PC-9 (cell line): Measurements from ENCODE around the gene TRAPPC12. TPM values are rescaled to one million over a fixed set of nuclear protein-coding genes. Genes with fewer than 3 reads are reported as not detected.

ENCODE experiments used
- Bru-seq: library from RNA; stranded (reverse); fragments of 400-500 nt; gene quantifications from one replicate; lab custom pipeline; 2021; lab: Mats Ljungman, UMichigan
- BruChase-seq, 2 experiments: library from RNA; stranded (reverse); fragments of 400-500 nt; gene quantifications; one replicate each; lab custom pipeline; 2021; lab: Mats Ljungman, UMichigan
- BruUV-seq: library from RNA; stranded (reverse); fragments of 400-500 nt; replicated peaks from 2 replicates; lab custom pipeline; 2021; lab: Mats Ljungman, UMichigan
- CTCF ChIA-PET: fragments of 300-600 bp; sonication (Branson Sonifier 250); formaldehyde crosslinking; loops from one replicate; lab custom pipeline; 2022; ENCODE audit warnings: antibody characterized with exemption; lab: Charles Lee
- POLR2A ChIA-PET: fragments of 300-600 bp; sonication (Branson Sonifier 250); formaldehyde crosslinking; loops from one replicate; lab custom pipeline; 2022; ENCODE audit warnings: antibody characterized with exemption; ENCODE audit not compliant: unreplicated experiment; lab: Charles Lee
- DNase-seq, 2 experiments: peaks; one replicate each; pipeline versions ENCODE4 v3.0.0 to v3.0.0-alpha.2; 2015 to 2022; ENCODE audit warnings: mixed read lengths in 1 of 2
- H2AFZ ChIP-seq: fragments of 200-600 bp; sonication (generic); 2 replicates; pipeline ENCODE4 v1.8.1; 2017; ENCODE audit warnings: antibody characterized with exemption
- H3F3A ChIP-seq: fragments of 200-600 bp; sonication (generic); 2 replicates; pipeline ENCODE4 v1.8.1; 2017; ENCODE audit warnings: antibody characterized with exemption, mild to moderate bottlenecking, low read depth; ENCODE audit not compliant: insufficient read depth
- H3K27ac ChIP-seq: fragments of 200-600 bp; sonication (generic); 2 replicates; pipeline ENCODE4 v1.6.1; 2016; ENCODE audit warnings: mixed run types
- H3K27me3 ChIP-seq: fragments of 200-600 bp; sonication (generic); 2 replicates; pipeline ENCODE4 v1.6.1; 2016; ENCODE audit warnings: low read depth, mixed run types; ENCODE audit not compliant: insufficient read depth
- H3K36me3 ChIP-seq: fragments of 200-600 bp; sonication (generic); 2 replicates; pipeline ENCODE4 v1.6.1; 2016; ENCODE audit warnings: low read depth, mixed run types
- H3K4me1 ChIP-seq: fragments of 200-600 bp; sonication (generic); replicated peaks from 2 replicates; pipeline ENCODE4 v1.6.1; 2016; ENCODE audit warnings: mixed run types; ENCODE audit not compliant: insufficient read depth
- H3K4me2 ChIP-seq: fragments of 200-600 bp; sonication (generic); 2 replicates; pipeline ENCODE4 v1.6.1; 2017; ENCODE audit warnings: mixed run types
- H3K4me3 ChIP-seq: fragments of 200-600 bp; sonication (generic); 2 replicates; pipeline ENCODE4 v1.6.1; 2016; ENCODE audit warnings: mixed run types
- H3K79me2 ChIP-seq: fragments of 200-600 bp; sonication (generic); 2 replicates; pipeline ENCODE4 v1.6.1; 2017; ENCODE audit warnings: low read depth, mixed run types
- H3K9me2 ChIP-seq: fragments of 200-600 bp; sonication (generic); 2 replicates; pipeline ENCODE4 v1.8.1; 2017; ENCODE audit warnings: mild to moderate bottlenecking; ENCODE audit not compliant: insufficient read depth
- H3K9me3 ChIP-seq: fragments of 200-600 bp; sonication (generic); 2 replicates; pipeline ENCODE4 v1.8.1; 2016; ENCODE audit warnings: low read depth; ENCODE audit not compliant: insufficient read depth
- H4K20me1 ChIP-seq: fragments of 200-600 bp; sonication (generic); 2 replicates; pipeline ENCODE4 v1.8.1; 2017; ENCODE audit not compliant: insufficient read depth
- CTCF ChIP-seq: fragments of 200-600 bp; sonication (generic); conservative IDR thresholded peaks from 2 replicates; pipeline ENCODE4 v1.6.1; 2017; ENCODE audit warnings: mixed run types, antibody characterized with exemption, mild to moderate bottlenecking, moderate library complexity
- EZH2 ChIP-seq: fragments of 200-600 bp; sonication (generic); IDR thresholded peaks from 2 replicates; pipeline ENCODE4 v1.8.0; 2017; ENCODE audit warnings: antibody characterized with exemption, low read depth
- intact Hi-C: fragments of 100-400 bp; cut with micrococcal nuclease; formaldehyde crosslinking; loops from one replicate; pipeline ENCODE4 v1.10.0; 2022; ENCODE audit not compliant: unreplicated experiment
- long read RNA-seq: library from polyadenylated mRNA; stranded (forward); transcript quantifications from one replicate; pipeline ENCODE4 v2.0.0, GENCODE V29; 2022
- total RNA-seq: library from RNA; stranded (reverse); gene quantifications from 2 replicates; pipeline ENCODE4 v1.2.3, GENCODE V29; 2021

Gene TRAPPC12
- 69.3 and 77.6 TPM in 2 replicates for total RNA-seq
- percentile 70 among the genes with signal in this experiment for Bru-seq, nascent RNA
- BruChase-seq, experiment 1, labeled RNA remaining after a 2-hour chase: percentile 77 among the genes with signal in this experiment
- BruChase-seq, experiment 2, labeled RNA remaining after a 6-hour chase: percentile 66 among the genes with signal in this experiment
- long read RNA-seq, transcript TRAPPC12-201 (12 exons, 2,508 nt): major isoform, 12 of 43 reads
- long read RNA-seq, partial matches to known transcripts: 8 of 43 reads
- long read RNA-seq, other reads (novel, unspliced or antisense): 23 of 43 reads

- peaks cover 30% of the 10 kb centered on the region for H3K4me1 ChIP-seq
- H3K27ac ChIP-seq: peak within 1 kb of the TSS; percentile 80
- no peak for TF ChIP-seq EZH2
- peak; percentile 51; the same call in 1 of the 2 replicates for TF ChIP-seq CTCF
- H3K79me2 ChIP-seq: peaks cover 72% of the 10 kb centered on the region
- H3K36me3 ChIP-seq: peaks cover 14% of the 10 kb centered on the region; the same call in 1 of the 2 replicates
- POLR2A ChIA-PET: interaction anchor here (0.6 kb wide), 1 partner anchor 71 kb away, joined by 4 read pairs; no protein-coding TSS in a partner anchor
- CTCF ChIA-PET: interaction anchor here (0.6 kb wide), 1 partner anchor 50 kb away, joined by 3 read pairs; no protein-coding TSS in a partner anchor
- peaks cover 21% of the 10 kb centered on the region for H3F3A ChIP-seq
- intact Hi-C loops: loop anchor here (1.0 to 5.0 kb wide), 3 partner anchors 137 to 198 kb away; partner anchors contain the start of genes ADI1 and RPS7
- DNase-seq: peak; percentile 88 to 93
- H3K27me3 ChIP-seq: no peaks in the 10 kb centered on the region
- H2AFZ ChIP-seq: peak within 1 kb of the TSS; percentile 92
- H3K9me3 ChIP-seq: no peaks in the 10 kb centered on the region
- H3K4me3 ChIP-seq: peak within 1 kb of the TSS; percentile 85
- H3K9me2 ChIP-seq: no peaks in the 10 kb centered on the region
- TSS peak; percentile 52 for BruUV-seq
- peaks cover 6% of the 10 kb centered on the region; the same call in 1 of the 2 replicates for H4K20me1 ChIP-seq
- peak within 1 kb of the TSS; percentile 97 for H3K4me2 ChIP-seq
Measured at GRCh38 chr2:3379647-3380534, at the start of gene TRAPPC12. TRAPPC12 (plus strand) TSS chr2:3379694; CDS start chr2:3387624, 7,930 bp downstream.

- TF ChIP-seq EZH2 (no peak), CTCF (no peak)
- no peaks in the 10 kb centered on the region for H3K4me1 ChIP-seq
- no peaks in the 10 kb centered on the region for H3K79me2 ChIP-seq
- intact Hi-C loops: no loop called here
- H3K27me3 ChIP-seq: no peaks in the 10 kb centered on the region
- peaks cover 13% of the 10 kb centered on the region for H4K20me1 ChIP-seq
- CTCF ChIA-PET: no interaction called here
- no peaks in the 10 kb centered on the region for H3F3A ChIP-seq
- BruUV-seq: no TSS peak
- no peaks in the 10 kb centered on the region for H3K36me3 ChIP-seq
- H3K4me3 ChIP-seq: no peak overlapping the region
- H3K9me2 ChIP-seq: no peaks in the 10 kb centered on the region
- no peaks in the 10 kb centered on the region for H3K9me3 ChIP-seq
- no peak for DNase-seq
- H3K27ac ChIP-seq: no peak overlapping the region
- no peak overlapping the region for H3K4me2 ChIP-seq
- POLR2A ChIA-PET: no interaction called here
- H2AFZ ChIP-seq: no peak overlapping the region
Measured at GRCh38 chr2:3332133-3332532, 47.4 kb upstream of the TRAPPC12 start.
